ENCODE measurements around the gene CHRNA1.

Gene CHRNA1

GRCh38 chr2:174792309-174793025, 28.2 kb upstream of the CHRNA1 start:
- no peak overlapping the region for H3K27ac ChIP-seq (ENCODE audit: low read depth, low read length)
- no peak overlapping the region for H3K4me3 ChIP-seq (ENCODE audit: low read depth in 1 of 2, low read length in 2 of 2)
- H3K36me3 ChIP-seq (ENCODE audit: insufficient read depth, low read length), result no peaks in the 10 kb centered on the region
- no peaks in the 10 kb centered on the region for H3K9me3 ChIP-seq (ENCODE audit: low read length)
- H3K27me3 ChIP-seq (ENCODE audit: control insufficient read depth in 1 of 2, insufficient read depth in 2 of 2, low read length in 2 of 2), result no peaks in the 10 kb centered on the region
- no peaks in the 10 kb centered on the region for H3K4me1 ChIP-seq (ENCODE audit: insufficient read depth, low read length)
- no peak overlapping the region for H3K9ac ChIP-seq (ENCODE audit: low read length)

DNA sequence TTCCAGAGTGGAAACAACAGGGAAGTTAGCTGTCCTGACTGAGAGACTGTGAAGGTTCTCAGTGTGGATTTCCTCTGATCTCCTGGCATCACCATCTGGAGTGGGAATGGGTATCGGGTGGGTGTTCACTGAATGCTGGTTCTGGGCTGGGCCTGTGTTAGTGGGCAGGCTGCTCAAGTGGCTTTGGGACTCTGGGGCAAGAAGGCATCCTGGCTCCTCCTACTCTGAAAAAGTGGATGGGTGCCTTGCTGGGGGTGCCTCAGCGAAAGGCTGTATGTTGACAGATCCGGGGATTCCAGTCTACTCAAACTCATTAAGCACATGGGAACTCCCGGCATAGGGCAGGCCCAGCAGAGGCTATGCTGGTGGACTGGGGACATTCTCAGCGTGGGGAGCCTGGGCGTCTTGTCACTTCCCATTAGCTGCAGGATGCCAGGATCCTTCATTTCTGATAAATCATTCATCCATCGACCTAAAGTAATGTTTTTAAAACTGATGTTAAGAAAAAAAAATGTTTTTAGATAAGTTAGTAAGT, 27.5 kb upstream of the CHRNA1 start:
- Histone ChIP-seq H3K9me3 (ENCODE audit: low read length) (no peaks in the 10 kb centered on the region), H3K9ac (ENCODE audit: low read length) (no peak overlapping the region)

GRCh38 chr2:174791020-174791419, 26.7 kb upstream of the CHRNA1 start:
- H3K9me3 ChIP-seq (ENCODE audit: low read length), result no peaks in the 10 kb centered on the region
- no peak overlapping the region for H3K9ac ChIP-seq (ENCODE audit: low read length)
- no peak overlapping the region for H3K27ac ChIP-seq (ENCODE audit: low read depth, low read length)
- no peaks in the 10 kb centered on the region for H3K4me1 ChIP-seq (ENCODE audit: insufficient read depth, low read length)
- H3K27me3 ChIP-seq (ENCODE audit: control insufficient read depth in 1 of 2, insufficient read depth in 2 of 2, low read length in 2 of 2), result no peaks in the 10 kb centered on the region
- H3K36me3 ChIP-seq (ENCODE audit: insufficient read depth, low read length), result no peaks in the 10 kb centered on the region
- no peak overlapping the region for H3K4me3 ChIP-seq (ENCODE audit: low read depth in 1 of 2, low read length in 2 of 2)

More for the DNA sequence above, 27.5 kb upstream of the CHRNA1 start:
- Histone ChIP-seq H3K36me3 (ENCODE audit: insufficient read depth, low read length) (no peaks in the 10 kb centered on the region), H3K4me3 (ENCODE audit: low read depth in 1 of 2, low read length in 2 of 2) (no peak overlapping the region), H3K27ac (ENCODE audit: low read depth, low read length) (no peak overlapping the region), H3K4me1 (ENCODE audit: insufficient read depth, low read length) (no peaks in the 10 kb centered on the region), H3K27me3 (ENCODE audit: control insufficient read depth in 1 of 2, insufficient read depth in 2 of 2, low read length in 2 of 2) (no peaks in the 10 kb centered on the region)

- Histone ChIP-seq H3K9ac (ENCODE audit: low read length) (no peak overlapping the region), H3K9me3 (ENCODE audit: low read length) (no peaks in the 10 kb centered on the region), H3K27ac (ENCODE audit: low read depth, low read length) (no peak overlapping the region), H3K36me3 (ENCODE audit: insufficient read depth, low read length) (no peaks in the 10 kb centered on the region), H3K4me1 (ENCODE audit: insufficient read depth, low read length) (no peaks in the 10 kb centered on the region), H3K4me3 (ENCODE audit: low read depth in 1 of 2, low read length in 2 of 2) (no peak overlapping the region), H3K27me3 (ENCODE audit: control insufficient read depth in 1 of 2, insufficient read depth in 2 of 2, low read length in 2 of 2) (no peaks in the 10 kb centered on the region)
Measured at GRCh38 chr2:174789001-174789400, 24.7 kb upstream of the CHRNA1 start.

DNA sequence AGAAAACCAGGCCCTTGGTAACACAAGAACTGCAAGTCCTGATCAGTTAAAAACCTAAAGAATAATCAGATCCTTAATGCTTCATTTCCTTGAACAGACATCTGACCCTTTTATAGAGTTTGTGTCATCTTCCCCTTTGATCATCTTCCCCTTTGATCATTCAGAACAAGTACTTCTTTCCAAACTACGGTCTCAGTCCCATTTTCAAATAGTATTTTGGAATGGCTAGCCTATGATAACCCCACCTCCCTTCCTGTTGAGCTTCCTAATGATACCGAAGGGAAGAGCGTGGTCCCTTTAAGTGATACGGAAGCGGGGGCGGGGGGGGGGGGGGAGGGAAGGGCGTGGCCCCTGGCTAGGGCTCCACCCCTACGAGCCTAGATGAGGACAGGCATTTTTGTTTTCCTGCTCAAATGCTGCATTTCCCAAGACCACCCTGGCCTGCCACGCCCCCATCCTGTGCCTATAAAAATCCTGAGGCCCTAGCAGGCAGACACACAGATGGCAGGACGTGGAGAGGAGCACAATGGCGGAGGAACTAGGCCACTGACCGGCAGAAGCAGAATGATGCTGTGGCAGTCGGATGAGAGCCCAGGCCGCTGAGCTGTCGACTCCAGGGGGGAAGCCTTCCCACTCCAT, 24.1 kb upstream of the CHRNA1 start:
- Histone ChIP-seq H3K9me3 (ENCODE audit: low read length) (no peaks in the 10 kb centered on the region), H3K4me1 (ENCODE audit: insufficient read depth, low read length) (no peaks in the 10 kb centered on the region), H3K27me3 (ENCODE audit: control insufficient read depth in 1 of 2, insufficient read depth in 2 of 2, low read length in 2 of 2) (no peaks in the 10 kb centered on the region), H3K9ac (ENCODE audit: low read length) (no peak overlapping the region), H3K36me3 (ENCODE audit: insufficient read depth, low read length) (no peaks in the 10 kb centered on the region), H3K4me3 (ENCODE audit: low read depth in 1 of 2, low read length in 2 of 2) (no peak overlapping the region), H3K27ac (ENCODE audit: low read depth, low read length) (no peak overlapping the region)

DNA sequence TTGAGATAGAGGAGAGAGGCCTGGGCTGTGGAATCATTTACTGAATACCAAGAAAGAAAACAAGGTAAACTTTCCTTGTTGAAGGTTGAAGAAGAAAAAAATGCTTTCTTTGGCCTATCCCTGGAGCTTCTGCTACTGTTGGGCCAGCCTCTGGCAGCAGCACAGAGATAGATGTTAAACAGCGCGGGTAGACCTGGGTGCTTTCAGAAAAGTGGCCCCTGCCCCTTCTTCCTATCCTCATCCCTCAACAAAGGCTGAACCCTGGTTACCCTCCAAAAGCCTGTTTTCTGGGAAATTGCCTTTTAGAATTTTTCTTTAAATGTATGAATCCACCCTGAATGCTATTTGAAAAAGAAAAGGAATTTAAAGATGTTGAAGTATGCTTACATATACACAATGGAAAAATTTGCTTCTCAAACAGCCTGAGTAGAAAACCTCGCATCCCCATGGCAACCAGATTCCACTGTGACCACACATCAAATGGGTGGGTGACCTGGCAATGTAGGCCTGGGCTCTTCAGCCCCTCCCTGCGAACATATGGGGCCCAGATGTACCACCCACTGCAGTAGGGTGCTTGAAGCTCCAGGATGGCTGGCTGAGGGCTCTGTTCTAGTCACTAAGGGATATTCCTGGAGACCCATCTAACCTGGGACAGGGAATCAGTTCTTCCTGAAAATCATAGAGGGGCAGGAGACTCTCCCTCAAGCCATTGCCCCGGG, 23.4 kb upstream of the CHRNA1 start:
- no peak overlapping the region for H3K27ac ChIP-seq (ENCODE audit: low read depth, low read length)
- no peak overlapping the region for H3K9ac ChIP-seq (ENCODE audit: low read length)

DNA sequence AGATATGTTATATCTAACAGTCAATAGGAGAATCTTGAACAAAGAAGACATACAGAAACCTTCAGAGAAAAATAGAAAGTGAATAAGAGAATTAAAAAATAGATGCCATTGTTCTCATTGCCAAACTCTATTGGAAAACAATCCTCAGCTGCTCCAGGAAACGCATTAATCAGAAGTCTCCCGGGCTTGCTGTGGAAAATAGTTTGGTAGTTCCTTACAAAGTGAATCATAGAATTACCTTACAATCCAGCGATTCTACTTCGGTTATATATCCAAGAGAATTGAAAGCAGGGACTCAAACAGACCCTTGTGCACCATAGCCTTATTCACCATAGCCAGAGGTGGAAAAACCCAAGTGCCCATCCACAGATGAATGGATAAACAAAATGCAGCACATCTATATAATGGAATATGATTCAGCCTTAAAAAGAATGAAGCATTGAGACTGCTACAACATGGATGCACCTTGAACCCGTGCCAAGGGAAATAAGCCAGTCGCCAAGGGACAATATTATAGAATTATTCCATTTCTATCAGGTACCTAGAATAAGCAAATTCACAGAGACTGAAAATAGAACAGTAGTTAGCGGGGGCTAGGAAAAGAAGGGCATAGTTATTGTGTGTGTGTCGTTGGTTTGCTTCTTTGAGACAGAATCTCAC, 21.9 kb upstream of the CHRNA1 start:
- no peaks in the 10 kb centered on the region for H3K27me3 ChIP-seq (ENCODE audit: control insufficient read depth in 1 of 2, insufficient read depth in 2 of 2, low read length in 2 of 2)

More for the DNA sequence above, 23.4 kb upstream of the CHRNA1 start:
- H3K36me3 ChIP-seq (ENCODE audit: insufficient read depth, low read length), result no peaks in the 10 kb centered on the region
- no peaks in the 10 kb centered on the region for H3K4me1 ChIP-seq (ENCODE audit: insufficient read depth, low read length)
- no peaks in the 10 kb centered on the region for H3K27me3 ChIP-seq (ENCODE audit: control insufficient read depth in 1 of 2, insufficient read depth in 2 of 2, low read length in 2 of 2)
- no peak overlapping the region for H3K4me3 ChIP-seq (ENCODE audit: low read depth in 1 of 2, low read length in 2 of 2)
- H3K9me3 ChIP-seq (ENCODE audit: low read length), result no peaks in the 10 kb centered on the region

DNA sequence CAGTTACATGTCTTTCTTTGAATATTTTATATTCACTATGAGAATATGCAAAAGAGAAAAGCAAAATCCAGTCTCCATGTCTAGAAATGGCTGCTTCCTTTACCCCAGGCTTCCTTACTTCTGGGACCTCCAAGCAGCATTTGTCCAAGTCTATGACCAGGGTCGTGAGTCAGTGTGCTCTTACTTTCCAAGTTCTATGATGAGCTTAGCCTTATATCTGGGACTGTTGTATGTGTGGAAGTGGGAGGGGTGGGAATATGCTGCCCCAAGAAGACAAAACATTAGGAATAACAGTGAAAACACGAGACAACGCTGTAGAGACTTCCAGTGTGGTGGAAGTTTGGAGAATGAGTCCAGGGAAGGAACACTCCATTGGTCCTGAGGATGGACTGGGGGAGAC, 21.2 kb upstream of the CHRNA1 start:
- Histone ChIP-seq H3K9ac (ENCODE audit: low read length) (no peak overlapping the region), H3K36me3 (ENCODE audit: insufficient read depth, low read length) (no peaks in the 10 kb centered on the region), H3K4me3 (ENCODE audit: low read depth in 1 of 2, low read length in 2 of 2) (no peak overlapping the region), H3K9me3 (ENCODE audit: low read length) (no peaks in the 10 kb centered on the region), H3K27ac (ENCODE audit: low read depth, low read length) (no peak overlapping the region), H3K27me3 (ENCODE audit: control insufficient read depth in 1 of 2, insufficient read depth in 2 of 2, low read length in 2 of 2) (no peaks in the 10 kb centered on the region), H3K4me1 (ENCODE audit: insufficient read depth, low read length) (no peaks in the 10 kb centered on the region)

More for the DNA sequence above, 21.9 kb upstream of the CHRNA1 start:
- Histone ChIP-seq H3K4me3 (ENCODE audit: low read depth in 1 of 2, low read length in 2 of 2) (no peak overlapping the region), H3K36me3 (ENCODE audit: insufficient read depth, low read length) (no peaks in the 10 kb centered on the region), H3K4me1 (ENCODE audit: insufficient read depth, low read length) (no peaks in the 10 kb centered on the region), H3K27ac (ENCODE audit: low read depth, low read length) (no peak overlapping the region), H3K9me3 (ENCODE audit: low read length) (no peaks in the 10 kb centered on the region), H3K9ac (ENCODE audit: low read length) (no peak overlapping the region)

DNA sequence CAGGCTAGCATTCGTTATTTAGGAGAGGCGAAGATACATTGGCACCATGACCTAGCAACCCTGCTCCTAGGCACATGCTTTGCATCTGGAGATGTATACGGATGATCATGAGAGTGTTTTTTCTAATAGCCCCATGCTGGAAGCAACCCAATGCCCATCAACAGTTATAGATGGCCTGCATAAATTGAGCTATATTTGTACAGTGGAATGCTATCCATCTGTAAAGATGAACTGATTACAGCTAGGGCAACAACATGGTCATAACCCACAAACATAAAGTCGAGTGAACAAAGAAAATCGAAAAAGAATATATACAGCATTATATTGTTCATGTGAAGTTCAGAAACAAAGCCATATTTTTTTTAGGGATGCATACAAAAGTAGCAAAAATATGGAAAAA, 20.6 kb upstream of the CHRNA1 start:
- Histone ChIP-seq H3K36me3 (ENCODE audit: insufficient read depth, low read length) (no peaks in the 10 kb centered on the region), H3K4me1 (ENCODE audit: insufficient read depth, low read length) (no peaks in the 10 kb centered on the region)

DNA sequence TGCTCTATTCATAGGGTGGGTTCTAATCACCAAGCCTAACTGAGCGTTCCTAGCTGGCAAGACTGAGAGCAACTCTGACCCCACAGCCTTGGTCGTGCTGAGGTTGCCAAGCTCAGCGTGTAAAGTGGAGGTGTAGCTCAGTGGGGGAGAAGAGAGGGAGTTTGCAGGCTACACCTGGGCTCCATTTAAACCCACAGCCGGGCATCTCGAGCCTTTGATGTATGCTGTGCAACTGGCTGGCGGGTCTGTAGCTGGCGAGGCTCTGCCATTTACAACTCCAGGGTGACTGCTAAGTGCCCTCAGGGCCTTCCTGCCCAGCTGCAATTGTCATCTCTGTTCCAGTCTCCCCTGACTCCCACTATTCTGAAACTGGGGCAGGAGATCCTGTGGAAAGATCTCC, 20.0 kb upstream of the CHRNA1 start:
- Histone ChIP-seq H3K4me1 (ENCODE audit: insufficient read depth, low read length) (no peaks in the 10 kb centered on the region), H3K9ac (ENCODE audit: low read length) (no peak overlapping the region), H3K27me3 (ENCODE audit: control insufficient read depth in 1 of 2, insufficient read depth in 2 of 2, low read length in 2 of 2) (no peaks in the 10 kb centered on the region), H3K27ac (ENCODE audit: low read depth, low read length) (no peak overlapping the region), H3K4me3 (ENCODE audit: low read depth in 1 of 2, low read length in 2 of 2) (no peak overlapping the region), H3K9me3 (ENCODE audit: low read length) (no peaks in the 10 kb centered on the region), H3K36me3 (ENCODE audit: insufficient read depth, low read length) (no peaks in the 10 kb centered on the region)

More for the DNA sequence above, 20.6 kb upstream of the CHRNA1 start:
- no peaks in the 10 kb centered on the region for H3K27me3 ChIP-seq (ENCODE audit: control insufficient read depth in 1 of 2, insufficient read depth in 2 of 2, low read length in 2 of 2)
- H3K4me3 ChIP-seq (ENCODE audit: low read depth in 1 of 2, low read length in 2 of 2), result no peak overlapping the region
- no peaks in the 10 kb centered on the region for H3K9me3 ChIP-seq (ENCODE audit: low read length)
- H3K27ac ChIP-seq (ENCODE audit: low read depth, low read length), result no peak overlapping the region
- no peak overlapping the region for H3K9ac ChIP-seq (ENCODE audit: low read length)

- Histone ChIP-seq H3K4me3 (ENCODE audit: low read depth in 1 of 2, low read length in 2 of 2) (no peak overlapping the region), H3K9me3 (ENCODE audit: low read length) (no peaks in the 10 kb centered on the region), H3K27me3 (ENCODE audit: control insufficient read depth in 1 of 2, insufficient read depth in 2 of 2, low read length in 2 of 2) (no peaks in the 10 kb centered on the region), H3K27ac (ENCODE audit: low read depth, low read length) (no peak overlapping the region), H3K4me1 (ENCODE audit: insufficient read depth, low read length) (no peaks in the 10 kb centered on the region), H3K9ac (ENCODE audit: low read length) (no peak overlapping the region), H3K36me3 (ENCODE audit: insufficient read depth, low read length) (no peaks in the 10 kb centered on the region)
Measured at GRCh38 chr2:174781996-174782395, 17.7 kb upstream of the CHRNA1 start.

Measured in muscle layer of colon (tissue), 2 donors.